ENCODE data around the gene KIAA1549. TPM values are rescaled to one million over a fixed set of nuclear protein-coding genes. Genes with fewer than 3 reads are reported as not detected.

The KIAA1549 gene
- total and polyA plus RNA-seq, 2 of the 4 experiments (the other 2 are of a cell fraction) = 1.3 to 3.3 TPM

DNA sequence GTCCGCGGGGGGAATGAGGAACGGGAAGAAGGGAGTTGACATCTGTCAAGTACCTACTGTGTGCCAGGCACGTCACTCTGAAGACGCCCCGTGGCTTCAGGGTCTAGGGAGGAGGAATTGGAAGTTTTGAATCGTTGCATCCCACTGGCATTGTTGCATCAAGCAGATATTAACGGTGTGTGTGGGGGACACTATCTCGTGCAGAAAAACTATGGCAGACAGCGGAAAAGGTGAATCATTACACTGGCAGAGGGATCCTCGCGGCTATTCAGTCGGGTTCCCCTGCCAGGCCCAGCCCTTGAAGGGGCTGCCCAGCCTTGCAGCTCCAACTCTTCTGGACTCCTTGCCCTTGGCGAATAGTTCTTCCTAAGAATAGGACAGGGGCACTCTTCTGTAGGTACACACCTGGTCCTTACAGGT is 1.0 kb upstream of the KIAA1549 start:
- Histone ChIP-seq H2AK5ac (ENCODE audit: low read depth, low read length) (no peak overlapping the region), H3K4me2 (ENCODE audit: low read depth, low read length) (peak overlapping the region; percentile 90), H3K79me1 (ENCODE audit: low read depth in 1 of 2, low read length in 2 of 2) (peaks cover 6 to 20% of the 10 kb centered on the region in 2 experiments; a peak in 3 of 4 replicates), H3K4me3 (ENCODE audit: insufficient read depth, low read depth, low read length) (peak overlapping the region; percentile 73), H4K8ac (ENCODE audit: low read depth in 2 of 2, low read length in 2 of 2) (no peak overlapping the region), H4K91ac (ENCODE audit: insufficient read depth, low read depth, low read length) (no peak overlapping the region), H3K27ac (ENCODE audit: insufficient read depth, low read length) (no peak overlapping the region), H3K36me3 (ENCODE audit: control insufficient read depth, insufficient read depth, low read length) (no peaks in the 10 kb centered on the region), H2AK9ac (replicated peaks; ENCODE audit: low read depth, low read length, poor library complexity) (peak overlapping the region; percentile 11), H2BK20ac (ENCODE audit: low read depth, low read length) (no peak overlapping the region), H3K56ac (ENCODE audit: extremely low read depth, insufficient read depth, low read length) (no peak overlapping the region), H3K27me3 (ENCODE audit: control insufficient read depth, insufficient read depth, low read length) (peaks cover 2% of the 10 kb centered on the region; the same call in 1 of the 2 replicates), H4K5ac (ENCODE audit: low read depth, low read length) (no peak overlapping the region), H2BK120ac (ENCODE audit: low read depth, low read length) (no peak overlapping the region), H3K9ac (ENCODE audit: low read depth, low read length) (no peak overlapping the region), H3K4me1 (ENCODE audit: control insufficient read depth, insufficient read depth, low read length) (peaks cover 3% of the 10 kb centered on the region; the same call in 1 of the 2 replicates), H3K18ac (ENCODE audit: low read depth, low read length) (no peak overlapping the region), H2BK5ac (ENCODE audit: low read depth, low read length, poor library complexity, severe bottlenecking) (no peak overlapping the region), H2AFZ (replicated peaks; ENCODE audit: low read length, poor library complexity) (peak overlapping the region; percentile 94), H2BK15ac (ENCODE audit: low read depth, low read length) (no peak overlapping the region), H3K9me3 (ENCODE audit: control insufficient read depth, insufficient read depth, low read length) (0 out of 2 replicates have a peak, but pooled peaks cover 2% of the 10 kb centered on the region), H3K9me1 (ENCODE audit: insufficient read depth, low read length) (peaks cover 4% of the 10 kb centered on the region; the same call in 1 of the 2 replicates), H3K4ac (ENCODE audit: low read depth, low read length) (no peak overlapping the region), H3K14ac (replicated peaks; ENCODE audit: low read depth, low read length) (no peak overlapping the region), H3K23ac (ENCODE audit: low read depth, low read length) (no peak overlapping the region), H4K20me1 (ENCODE audit: insufficient read depth, low read length) (0 out of 2 replicates have a peak, but pooled peaks cover 4% of the 10 kb centered on the region)
- no TSS peak for BruUV-seq (replicated peaks)
- no peak for DNase-seq
- in situ Hi-C loops (cut with MboI; ENCODE audit: low sequenced_read_pairs) (no loop called here), intact Hi-C loops (cut with micrococcal nuclease) (loop anchor here (5.0 kb wide), 1 partner anchor 55 kb away; no protein-coding TSS in a partner anchor), dilution Hi-C loops (cut with HindIII; ENCODE audit: low sequenced_read_pairs, unreplicated experiment) (no loop called here)
- 32% methylated on average over 10 of the region's 14 CpGs; no CpG with 5 or more reads in 1 of the 2 experiments for WGBS, 2 experiments (ENCODE audit: extremely low coverage in 2 of 2, insufficient read length in 1 of 2)
- CTCF ChIA-PET = interaction anchor here (0.7 kb wide), 1 partner anchor 10 kb away, joined by 4 read pairs; no protein-coding TSS in a partner anchor
- no peak for ATAC-seq (ENCODE audit: low read depth)
- POLR2A ChIA-PET (ENCODE audit: unreplicated experiment) = no interaction called here
- TF ChIP-seq, protein P1, sequence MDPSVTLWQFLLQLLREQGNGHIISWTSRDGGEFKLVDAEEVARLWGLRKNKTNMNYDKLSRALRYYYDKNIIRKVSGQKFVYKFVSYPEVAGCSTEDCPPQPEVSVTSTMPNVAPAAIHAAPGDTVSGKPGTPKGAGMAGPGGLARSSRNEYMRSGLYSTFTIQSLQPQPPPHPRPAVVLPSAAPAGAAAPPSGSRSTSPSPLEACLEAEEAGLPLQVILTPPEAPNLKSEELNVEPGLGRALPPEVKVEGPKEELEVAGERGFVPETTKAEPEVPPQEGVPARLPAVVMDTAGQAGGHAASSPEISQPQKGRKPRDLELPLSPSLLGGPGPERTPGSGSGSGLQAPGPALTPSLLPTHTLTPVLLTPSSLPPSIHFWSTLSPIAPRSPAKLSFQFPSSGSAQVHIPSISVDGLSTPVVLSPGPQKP (IDR thresholded peaks at IDR 0.05; ENCODE audit: borderline replicate concordance, low read depth, low read length) = no peak
- TF ChIP-seq MAFK (IDR thresholded peaks at IDR 0.05; ENCODE audit: low read depth, low read length) (no peak), POLR2A (IDR thresholded peaks at IDR 0.05; ENCODE audit: low read depth, low read length) (no peak), MAZ (IDR thresholded peaks at IDR 0.05; ENCODE audit: borderline replicate concordance, low read depth, low read length) (no peak), MXI1 (IDR thresholded peaks at IDR 0.05; ENCODE audit: borderline replicate concordance, low read depth, low read length) (no peak), FOS (IDR thresholded peaks at IDR 0.05; ENCODE audit: low read depth, low read length) (no peak), NFE2L2 (IDR thresholded peaks at IDR 0.05; ENCODE audit: low read depth, low read length) (no peak), RFX5 (IDR thresholded peaks at IDR 0.05; ENCODE audit: low read depth, low read length) (no peak), RCOR1 (IDR thresholded peaks at IDR 0.05; ENCODE audit: insufficient replicate concordance, low read length) (no peak), CHD1 (IDR thresholded peaks at IDR 0.05; ENCODE audit: low read depth, low read length) (no peak)
- TF ChIP-seq, protein P2, sequence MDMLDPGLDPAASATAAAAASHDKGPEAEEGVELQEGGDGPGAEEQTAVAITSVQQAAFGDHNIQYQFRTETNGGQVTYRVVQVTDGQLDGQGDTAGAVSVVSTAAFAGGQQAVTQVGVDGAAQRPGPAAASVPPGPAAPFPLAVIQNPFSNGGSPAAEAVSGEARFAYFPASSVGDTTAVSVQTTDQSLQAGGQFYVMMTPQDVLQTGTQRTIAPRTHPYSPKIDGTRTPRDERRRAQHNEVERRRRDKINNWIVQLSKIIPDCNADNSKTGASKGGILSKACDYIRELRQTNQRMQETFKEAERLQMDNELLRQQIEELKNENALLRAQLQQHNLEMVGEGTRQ (IDR thresholded peaks at IDR 0.05; ENCODE audit: low read depth, low read length) = no peak
